HepG2 (cell line): ENCODE measurements around the gene NLGN2. TPM values are rescaled to one million over a fixed set of nuclear protein-coding genes. Genes with fewer than 3 reads are reported as not detected.

Source experiments
- ATAC-seq: fragments of 200-7000 bp; cut with Tn5 transposase; 3 replicates; pipeline ENCODE4 v1.9.1; 2020; ENCODE audit warnings: mild to moderate bottlenecking, moderate library complexity
- BruUV-seq: library from RNA; stranded (reverse); fragments of 400-500 nt; replicated peaks from 2 replicates; lab custom pipeline; 2021; lab: Mats Ljungman, UMichigan
- CTCF ChIA-PET: fragments of 300-600 bp; formaldehyde crosslinking; extraction: SDS; loops from one replicate; lab custom pipeline; 2021; ENCODE audit warnings: low total read pairs, inconsistent platforms, low intra/inter-chr PET ratio; lab: Yijun Ruan, JAX
- POLR2A ChIA-PET: fragments of 350-600 bp; sonication (Branson Sonifier 250); formaldehyde crosslinking; loops from one replicate; lab custom pipeline; 2020; ENCODE audit warnings: antibody characterized with exemption, inconsistent platforms; lab: Yijun Ruan, JAX
- DNase-seq: peaks from one replicate; pipeline ENCODE4 v3.0.0-alpha.2; 2015; ENCODE audit warnings: low spot score
- FAIRE-seq: peaks from 3 replicates; lab custom pipeline; 2011; peaks lifted over from hg19 to GRCh38; lab: Jason Lieb, UNC
- H2AFZ ChIP-seq: one replicate; pipeline ENCODE4 v1.6.1; 2011; ENCODE audit warnings: low read length, inconsistent platforms
- H3K27ac ChIP-seq: fragments of 300-600 bp; 3 replicates; pipeline ENCODE4 v1.8.0; 2011; ENCODE audit warnings: mixed run types, mild to moderate bottlenecking, mixed read lengths, low read length, inconsistent platforms; ENCODE audit not compliant: insufficient read depth; ENCODE audit errors: extremely low read length
- H3K27me3 ChIP-seq, 2 experiments: fragments of 200-600 bp in 1 of 2; 2 replicates in 1 of 2; 3 replicates in 1 of 2; pipeline versions ENCODE4 v1.6.0 to v1.8.0; 2011; ENCODE audit warnings: low read length in 2 of 2, mild to moderate bottlenecking in 2 of 2, moderate library complexity in 2 of 2, inconsistent platforms in 1 of 2; ENCODE audit not compliant: insufficient read depth in 2 of 2, control insufficient read depth in 1 of 2
- H3K36me3 ChIP-seq, 2 experiments: fragments of 200-600 bp in 1 of 2; replicated peaks in 1 of 2; 2 replicates in 1 of 2; 3 replicates in 1 of 2; pipeline versions ENCODE4 v1.5.1 to v1.8.0; 2011; ENCODE audit warnings: low read length in 2 of 2, inconsistent platforms in 1 of 2; ENCODE audit not compliant: insufficient read depth in 2 of 2, control insufficient read depth in 1 of 2
- H3K4me1 ChIP-seq: 2 replicates; pipeline ENCODE4 v1.5.1; 2012; ENCODE audit warnings: low read length, inconsistent platforms; ENCODE audit not compliant: insufficient read depth
- H3K4me2 ChIP-seq: 2 replicates; pipeline ENCODE4 v1.6.0; 2011; ENCODE audit warnings: low read depth, low read length, inconsistent platforms
- H3K4me3 ChIP-seq, 3 experiments: fragments of 200-600 bp in 1 of 3; sonication (generic), shearing (Covaris generic) in 1 of 3; replicated peaks in 1 of 3; 2 replicates each; pipeline ENCODE4 v1.5.1; 2011 to 2016; ENCODE audit warnings: low read length in 3 of 3, inconsistent platforms in 2 of 3, low read depth in 2 of 3, mild to moderate bottlenecking in 2 of 3, control low read depth in 1 of 3, mixed read lengths in 1 of 3; ENCODE audit not compliant: insufficient read depth in 1 of 3
- H3K79me2 ChIP-seq: one replicate; pipeline ENCODE4 v1.6.1; 2011; ENCODE audit warnings: low read length, inconsistent platforms; ENCODE audit not compliant: insufficient read depth
- H3K9ac ChIP-seq: 2 replicates; pipeline ENCODE4 v1.6.0; 2011; ENCODE audit warnings: mild to moderate bottlenecking, low read depth, low read length, inconsistent platforms; ENCODE audit not compliant: insufficient read depth
- H3K9me3 ChIP-seq: 2 replicates; pipeline ENCODE4 v1.5.1; 2012; ENCODE audit warnings: mild to moderate bottlenecking, low read length
- H4K20me1 ChIP-seq: 2 replicates; pipeline ENCODE4 v1.6.0; 2011; ENCODE audit warnings: inconsistent platforms, mild to moderate bottlenecking, low read length, moderate library complexity; ENCODE audit not compliant: insufficient read depth
- ELF1 ChIP-seq: sonication (generic); formaldehyde crosslinking; IDR thresholded peaks from 2 replicates; pipeline ENCODE4 v1.4.0; 2020; ENCODE audit warnings: missing genetic modification reagents
- FOXA3 ChIP-seq: IDR thresholded peaks from 2 replicates; pipeline ENCODE4 v1.6.1; 2016; ENCODE audit warnings: missing genetic modification reagents, missing compliant biosample characterization
- GTF2F1 ChIP-seq: fragments of 150-350 bp; IDR thresholded peaks from 2 replicates; pipeline ENCODE4 v1.6.1; 2014; ENCODE audit warnings: low read length
- HMG20A ChIP-seq: IDR thresholded peaks from 2 replicates; pipeline ENCODE4 v1.6.1; 2016; ENCODE audit warnings: borderline replicate concordance
- PAF1 ChIP-seq: IDR thresholded peaks from 2 replicates; pipeline ENCODE4 v1.6.1; 2016; ENCODE audit warnings: missing genetic modification reagents, missing compliant biosample characterization
- REST ChIP-seq, 2 experiments: IDR thresholded peaks; 2 replicates each; pipeline ENCODE4 v1.6.1; 2011 to 2012; ENCODE audit warnings: low read length in 2 of 2, borderline replicate concordance in 1 of 2, low read depth in 1 of 2, mild to moderate bottlenecking in 1 of 2, moderate library complexity in 1 of 2
- TFE3 ChIP-seq: IDR thresholded peaks from 2 replicates; pipeline ENCODE4 v1.6.1; 2016
- TRAFD1 ChIP-seq: sonication (generic); formaldehyde crosslinking; IDR thresholded peaks from 2 replicates; pipeline ENCODE4 v1.5.1; 2020; ENCODE audit warnings: missing genetic modification reagents, mild to moderate bottlenecking, borderline replicate concordance
- ZNF337 ChIP-seq: sonication (generic); formaldehyde crosslinking; IDR thresholded peaks from 2 replicates; pipeline ENCODE4 v1.5.1; 2020; ENCODE audit warnings: missing genetic modification reagents, low read depth, mild to moderate bottlenecking, borderline replicate concordance
- ZNF691 ChIP-seq: sonication (generic); formaldehyde crosslinking; IDR thresholded peaks from 2 replicates; pipeline ENCODE4 v1.4.0; 2020; ENCODE audit warnings: missing genetic modification reagents, low read depth, mild to moderate bottlenecking, borderline replicate concordance
- ZNF749 ChIP-seq: sonication (generic); formaldehyde crosslinking; IDR thresholded peaks from 2 replicates; pipeline ENCODE4 v1.8.0; 2022; ENCODE audit warnings: mild to moderate bottlenecking, missing genetic modification reagents, moderate library complexity, borderline replicate concordance
- ZUFSP ChIP-seq: sonication (generic); formaldehyde crosslinking; IDR thresholded peaks from 2 replicates; pipeline ENCODE4 v1.9.0; 2021; ENCODE audit warnings: missing genetic modification reagents, mild to moderate bottlenecking, borderline replicate concordance
- WGBS: methylation state at CpG from one replicate; pipeline ENCODE4 v1.1.6; 2017; ENCODE audit warnings: low lambda C conversion rate; 5-methylcytosine and 5-hydroxymethylcytosine counted together
- in situ Hi-C: cut with HindIII; loops from 2 replicates; pipeline ENCODE4 v1.10.0; 2017; ENCODE audit warnings: low pct_unique_long_range_greater_than_20kb; ENCODE audit not compliant: extremely low pct_ligation_motif_present
- intact Hi-C: fragments of 100-400 bp; cut with micrococcal nuclease; formaldehyde crosslinking; loops from one replicate; pipeline ENCODE4 v1.10.0; 2022; ENCODE audit not compliant: unreplicated experiment
- polyA plus RNA-seq, 8 experiments: library from polyadenylated mRNA; depleted of rRNA in 3 of 8; stranded (reverse) in 7 of 8; unstranded in 1 of 8; fragments of >200 nt; fragmentation: Illumina TruSeq in 4 of 8; extraction: Trizol in 4 of 8; gene quantifications; 2 replicates each; pipeline versions ENCODE4 v1.2.1 to v1.2.3, GENCODE V29; 2011 to 2016; ENCODE audit warnings: low read depth in 4 of 8, missing spikeins in 1 of 8, mixed read lengths in 1 of 8; ENCODE audit not compliant: insufficient read depth in 1 of 8
- total RNA-seq, 5 experiments: library from RNA; depleted of rRNA; stranded (reverse); fragments of >200 nt; fragmentation: Illumina TruSeq; extraction: Trizol; gene quantifications; 2 replicates each; pipeline ENCODE4 v1.2.3, GENCODE V29; 2016; ENCODE audit warnings: low read depth in 1 of 5

NLGN2 gene
- total and polyA plus RNA-seq, 2 of the 13 experiments (the other 11 are each of a cell fraction or from before 2014, with no cell fraction given) = 1.9 to 11.0 TPM

- TF ChIP-seq TRAFD1 (CRISPR knock-in tag) = no peak
These were observed 645 bp downstream of the NLGN2 start (continued) for GRCh38 chr17:7408252-7408727.

DNA sequence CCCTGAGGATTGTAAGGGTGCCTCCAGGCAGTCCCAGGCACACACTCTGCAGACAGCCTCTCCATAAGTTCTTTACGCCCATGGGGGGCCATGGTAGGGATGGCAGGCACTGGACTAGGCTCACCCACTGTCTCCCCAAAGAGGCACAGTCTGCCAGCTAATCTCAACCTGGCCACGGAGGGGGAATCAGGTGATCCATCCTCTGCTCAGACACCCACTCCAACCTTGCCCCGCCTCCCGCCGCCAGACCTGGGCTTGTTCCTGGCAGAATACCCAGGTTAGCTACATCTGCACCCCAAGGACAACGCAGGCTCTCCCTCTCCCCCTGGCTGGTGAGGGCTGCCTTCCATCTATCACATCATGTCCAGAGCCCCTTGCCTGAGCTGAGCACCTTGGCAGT, 1.2 kb downstream of the NLGN2 start:
- in situ Hi-C loops = no loop called here
- CTCF ChIA-PET = no interaction called here
- no peak for FAIRE-seq
- TF ChIP-seq GTF2F1 (no peak), ZNF337 (CRISPR knock-in tag) (no peak), FOXA3 (no peak), ZUFSP (CRISPR knock-in tag) (no peak), TFE3 (no peak), ZNF691 (CRISPR knock-in tag) (no peak), HMG20A (no peak), ELF1 (CRISPR knock-in tag) (no peak), REST (IDR thresholded peaks at IDR 0.05; ENCODE audit: borderline replicate concordance in 1 of 2, low read depth in 1 of 2, low read length in 2 of 2) (no peak), PAF1 (CRISPR knock-in tag) (no peak), ZNF749 (no peak)

More for the DNA sequence above, 1.2 kb downstream of the NLGN2 start:
- Histone ChIP-seq H3K4me1 (peaks cover 10% of the 10 kb centered on the region), H3K4me2 (no peak overlapping the region), H3K9me3 (no peaks in the 10 kb centered on the region), H3K27me3 (no peaks in the 10 kb centered on the region), H2AFZ (no peak overlapping the region), H3K36me3 (0 out of 5 replicates have a peak, but pooled peaks cover 0 to 2% of the 10 kb centered on the region in 2 experiments), H3K79me2 (no peaks in the 10 kb centered on the region), H3K4me3 (no peak overlapping the region), H3K9ac (no peak overlapping the region), H4K20me1 (no peaks in the 10 kb centered on the region), H3K27ac (no peak overlapping the region)
- POLR2A ChIA-PET = no interaction called here
- no peak for DNase-seq
- intact Hi-C loops = no loop called here
- BruUV-seq = no TSS peak
- ATAC-seq = no peak
- WGBS = 89% methylated on average over 5 of the region's 6 CpGs
